CD14-positive monocyte (primary cell): ENCODE data around the gene SH3BP5L. TPM values are rescaled to one million over a fixed set of nuclear protein-coding genes. Genes with fewer than 3 reads are reported as not detected.

Source experiments
- DNase-seq, 3 donors: peaks; one replicate each; pipeline ENCODE4 v3.0.0-alpha.2; 2011 to 2022
- H2AFZ ChIP-seq: 2 replicates; pipeline ENCODE4 v1.6.0; 2012; ENCODE audit warnings: mild to moderate bottlenecking, low read depth, low read length, inconsistent platforms; ENCODE audit not compliant: insufficient read depth, poor library complexity, severe bottlenecking
- H3K27ac ChIP-seq, 2 donors: 1 replicate in 1 of 2; 2 replicates in 1 of 2; pipeline ENCODE4 v1.5.1; 2012 to 2013; ENCODE audit warnings: low read length in 2 of 2, control low read depth in 1 of 2, inconsistent platforms in 1 of 2, low read depth in 1 of 2, mild to moderate bottlenecking in 1 of 2
- H3K27me3 ChIP-seq, 2 donors: one replicate each; pipeline versions ENCODE4 v1.6.0 to v1.6.1; 2011 to 2013; ENCODE audit warnings: low read length in 2 of 2; ENCODE audit not compliant: control insufficient read depth in 2 of 2, insufficient read depth in 2 of 2
- H3K36me3 ChIP-seq, 2 donors: replicated peaks in 1 of 2; 1 replicate in 1 of 2; 2 replicates in 1 of 2; pipeline versions ENCODE4 v1.5.1 to v1.6.1; 2012 to 2013; ENCODE audit warnings: low read length in 2 of 2, control low read depth in 1 of 2, inconsistent platforms in 1 of 2, mild to moderate bottlenecking in 1 of 2; ENCODE audit not compliant: insufficient read depth in 2 of 2, control insufficient read depth in 1 of 2
- H3K4me1 ChIP-seq, 2 donors: 1 replicate in 1 of 2; 2 replicates in 1 of 2; pipeline versions ENCODE4 v1.5.1 to v1.6.1; 2012 to 2013; ENCODE audit warnings: low read length in 2 of 2, control low read depth in 1 of 2, inconsistent platforms in 1 of 2, mild to moderate bottlenecking in 1 of 2, moderate library complexity in 1 of 2; ENCODE audit not compliant: insufficient read depth in 2 of 2, control insufficient read depth in 1 of 2
- H3K4me2 ChIP-seq: replicated peaks from 2 replicates; pipeline ENCODE3; 2012; ENCODE audit warnings: low read length, moderate library complexity, mild to moderate bottlenecking; ENCODE audit not compliant: poor library complexity, severe bottlenecking; ENCODE audit errors: extremely low read depth
- H3K4me3 ChIP-seq, 3 experiments: fragments of 200-600 bp in 1 of 3; sonication (generic) in 1 of 3; replicated peaks in 1 of 3; 1 replicate in 2 of 3; 2 replicates in 1 of 3; pipeline ENCODE4 v1.5.1; 2011 to 2013; ENCODE audit warnings: low read length in 3 of 3, mild to moderate bottlenecking in 3 of 3, control low read depth in 2 of 3, low read depth in 2 of 3, inconsistent platforms in 1 of 3, moderate library complexity in 1 of 3
- H3K79me2 ChIP-seq: 2 replicates; pipeline ENCODE4 v1.6.0; 2012; ENCODE audit warnings: mild to moderate bottlenecking, control low read depth, inconsistent platforms, low read length, moderate library complexity; ENCODE audit not compliant: insufficient read depth
- H3K9ac ChIP-seq: 2 replicates; pipeline ENCODE4 v1.6.0; 2017; ENCODE audit warnings: low read length, mild to moderate bottlenecking; ENCODE audit not compliant: insufficient read depth, poor library complexity, severe bottlenecking
- H3K9me3 ChIP-seq, 2 donors: replicated peaks in 1 of 2; 1 replicate in 1 of 2; 2 replicates in 1 of 2; pipeline versions ENCODE4 v1.5.1 to v1.6.1; 2012 to 2013; ENCODE audit warnings: low read length in 2 of 2, control low read depth in 1 of 2; ENCODE audit not compliant: control insufficient read depth in 1 of 2, insufficient read depth in 1 of 2
- H4K20me1 ChIP-seq: 2 replicates; pipeline ENCODE4 v1.6.0; 2012; ENCODE audit warnings: mild to moderate bottlenecking, low read length, control low read depth, moderate library complexity; ENCODE audit not compliant: insufficient read depth
- H3K27ac Mint-ChIP-seq, 7 donors: one replicate each; pipeline ENCODE4 v1.8.0; 2020; ENCODE audit warnings: mild to moderate bottlenecking in 7 of 7, mixed read lengths in 7 of 7, moderate library complexity in 6 of 7, inconsistent platforms in 2 of 7
- H3K27me3 Mint-ChIP-seq, 3 donors: one replicate each; pipeline ENCODE4 v1.8.0; 2021 to 2022; ENCODE audit warnings: low read depth in 3 of 3, mild to moderate bottlenecking in 3 of 3, mixed read lengths in 3 of 3, moderate library complexity in 3 of 3, inconsistent platforms in 1 of 3
- H3K36me3 Mint-ChIP-seq, 2 donors: one replicate each; pipeline ENCODE4 v1.8.0; 2020; ENCODE audit warnings: mixed read lengths in 2 of 2, inconsistent platforms in 1 of 2, mild to moderate bottlenecking in 1 of 2
- H3K4me1 Mint-ChIP-seq: one replicate; pipeline ENCODE4 v1.8.0; 2020; ENCODE audit warnings: mild to moderate bottlenecking, mixed read lengths
- H3K4me3 Mint-ChIP-seq, 2 donors: one replicate each; pipeline ENCODE4 v1.8.0; 2020; ENCODE audit warnings: mild to moderate bottlenecking in 2 of 2, mixed read lengths in 2 of 2, moderate library complexity in 1 of 2
- H3K9me3 Mint-ChIP-seq, 7 donors: one replicate each; pipeline ENCODE4 v1.8.0; 2020 to 2022; ENCODE audit warnings: mixed read lengths in 7 of 7, mild to moderate bottlenecking in 6 of 7, moderate library complexity in 6 of 7, inconsistent platforms in 2 of 7
- CTCF ChIP-seq: fragments of 200-600 bp; IDR thresholded peaks from one replicate; pipeline ENCODE4 v1.8.0; 2022; ENCODE audit warnings: antibody characterized with exemption, mild to moderate bottlenecking
- whole genome bisulfite sequencing: methylation state at CpG from one replicate; pipeline ENCODE4 v1.1.5; 2013; ENCODE audit warnings: missing lambda C conversion rate; ENCODE audit not compliant: insufficient coverage; 5-methylcytosine and 5-hydroxymethylcytosine counted together
- intact Hi-C, 2 donors: fragments of 100-400 bp; cut with micrococcal nuclease; formaldehyde crosslinking; loops; one replicate each; pipeline versions ENCODE4 v1.15.0 to v1.15.1; 2023
- polyA plus RNA-seq, 3 donors: library from polyadenylated mRNA; depleted of rRNA in 1 of 3; unstranded in 2 of 3; stranded (reverse) in 1 of 3; fragments of 300-500 nt in 2 of 3; fragments of >200 nt in 1 of 3; fragmentation: Illumina TruSeq in 2 of 3; gene quantifications; 1 replicate in 2 of 3; 2 replicates in 1 of 3; pipeline ENCODE4 v1.2.3, GENCODE V29; 2012 to 2021

SH3BP5L gene
- polyA plus RNA-seq, 3 donors: 4.0 to 15.7 (median 4.3) TPM

- no peaks in the 10 kb centered on the region for H3K79me2 ChIP-seq
- H3K27ac ChIP-seq: peak overlapping the region; percentile 11 to 62
- DNase-seq: peak; percentile 56 to 66 (median 61)
- Mint-ChIP-seq H3K36me3 (no peaks in the 10 kb centered on the region), H3K9me3 (peaks cover 3 to 5% (median 3%) of the 10 kb centered on the region in 7 donors), H3K27ac (peak overlapping the region in 6 of 7 donors; percentile 9 to 85 (median 76)), H3K4me1 (peaks cover 29% of the 10 kb centered on the region), H3K4me3 (peak overlapping the region in 1 of 2 donors; percentile 7), H3K27me3 (peaks cover 0 to 5% (median 0%) of the 10 kb centered on the region in 3 donors)
- H2AFZ ChIP-seq: no peak overlapping the region
- no peaks in the 10 kb centered on the region for H3K27me3 ChIP-seq
- no peaks in the 10 kb centered on the region for H3K36me3 ChIP-seq
- H3K9ac ChIP-seq: no peak overlapping the region
- no peak overlapping the region for H3K4me2 ChIP-seq
- H3K4me1 ChIP-seq: peaks cover 21 to 26% of the 10 kb centered on the region in 2 donors
- peaks cover 1% of the 10 kb centered on the region in 2 donors for H3K9me3 ChIP-seq
- TF ChIP-seq CTCF: no peak
- no peak overlapping the region for H3K4me3 ChIP-seq
- WGBS: no CpG with 5 or more reads among the region's 3 CpGs
- intact Hi-C loops: no loop called here
- H4K20me1 ChIP-seq: no peaks in the 10 kb centered on the region
Observed at GRCh38 chr1:248786156-248786555, 39.6 kb downstream of the SH3BP5L start.

GRCh38 chr1:248783367-248783766, 42.3 kb downstream of the SH3BP5L start:
- WGBS: 68% methylated on average over 3 of the region's 3 CpGs
- Mint-ChIP-seq H3K4me3 (no peak overlapping the region), H3K36me3 (no peaks in the 10 kb centered on the region), H3K4me1 (peaks cover 36% of the 10 kb centered on the region), H3K27ac (peak overlapping the region in 1 of 7 donors; percentile 31), H3K27me3 (peaks cover 0 to 5% (median 0%) of the 10 kb centered on the region in 3 donors), H3K9me3 (peaks cover 3 to 18% (median 13%) of the 10 kb centered on the region in 7 donors)
- Histone ChIP-seq H3K9me3 (peaks cover 6 to 14% of the 10 kb centered on the region in 2 donors), H3K27me3 (no peaks in the 10 kb centered on the region), H3K27ac (no peak overlapping the region), H3K79me2 (no peaks in the 10 kb centered on the region), H2AFZ (no peak overlapping the region), H3K9ac (no peak overlapping the region), H3K4me3 (no peak overlapping the region), H3K36me3 (no peaks in the 10 kb centered on the region), H4K20me1 (no peaks in the 10 kb centered on the region), H3K4me1 (peaks cover 28 to 33% of the 10 kb centered on the region in 2 donors), H3K4me2 (no peak overlapping the region)
- intact Hi-C loops: no loop called here
- no peak for TF ChIP-seq CTCF
- no peak for DNase-seq
